ENCODE results near the gene STARD5. TPM values are rescaled to one million over a fixed set of nuclear protein-coding genes. Genes with fewer than 3 reads are reported as not detected.

STARD5 gene
- total RNA-seq, 1 donor from 2014 or later: 4.0 TPM

GRCh38 chr15:81343371-81343770 is 19.4 kb upstream of the STARD5 start:
- no peaks in the 10 kb centered on the region for H3K4me1 Mint-ChIP-seq (ENCODE audit: low read depth)
- H3K27me3 Mint-ChIP-seq: peaks cover 8% of the 10 kb centered on the region
- no peak for DNase-seq (ENCODE audit: low spot score, unreplicated experiment)
- H3K27ac Mint-ChIP-seq: no peak overlapping the region
- H3K9me3 Mint-ChIP-seq (ENCODE audit: low read depth): no peaks in the 10 kb centered on the region
- H3K36me3 Mint-ChIP-seq (ENCODE audit: insufficient read depth): no peaks in the 10 kb centered on the region
- no peak for TF ChIP-seq CTCF (IDR thresholded peaks at IDR 0.05; ENCODE audit: unreplicated experiment)
- H3K4me3 Mint-ChIP-seq (ENCODE audit: low read depth): no peak overlapping the region

GRCh38 chr15:81341351-81341750 is 17.4 kb upstream of the STARD5 start:
- TF ChIP-seq CTCF (IDR thresholded peaks at IDR 0.05; ENCODE audit: unreplicated experiment): no peak
- H3K9me3 Mint-ChIP-seq (ENCODE audit: low read depth): no peaks in the 10 kb centered on the region
- H3K27me3 Mint-ChIP-seq: peaks cover 5% of the 10 kb centered on the region
- no peak overlapping the region for H3K27ac Mint-ChIP-seq
- H3K36me3 Mint-ChIP-seq (ENCODE audit: insufficient read depth): no peaks in the 10 kb centered on the region
- no peak overlapping the region for H3K4me3 Mint-ChIP-seq (ENCODE audit: low read depth)
- DNase-seq (ENCODE audit: low spot score, unreplicated experiment): no peak
- H3K4me1 Mint-ChIP-seq (ENCODE audit: low read depth): no peaks in the 10 kb centered on the region

- Mint-ChIP-seq H3K4me1 (ENCODE audit: low read depth) (peaks cover 5% of the 10 kb centered on the region), H3K27ac (no peak overlapping the region), H3K9me3 (ENCODE audit: low read depth) (no peaks in the 10 kb centered on the region), H3K4me3 (ENCODE audit: low read depth) (no peak overlapping the region), H3K36me3 (ENCODE audit: insufficient read depth) (no peaks in the 10 kb centered on the region), H3K27me3 (peaks cover 3% of the 10 kb centered on the region)
- TF ChIP-seq CTCF (IDR thresholded peaks at IDR 0.05; ENCODE audit: unreplicated experiment): no peak
- DNase-seq (ENCODE audit: low spot score, unreplicated experiment): no peak
Measured at GRCh38 chr15:81339851-81340250, 15.9 kb upstream of the STARD5 start.

- peaks cover 3% of the 10 kb centered on the region for H3K27me3 Mint-ChIP-seq
- peaks cover 10% of the 10 kb centered on the region for H3K4me1 Mint-ChIP-seq (ENCODE audit: low read depth)
- DNase-seq (ENCODE audit: low spot score, unreplicated experiment): no peak
- no peaks in the 10 kb centered on the region for H3K9me3 Mint-ChIP-seq (ENCODE audit: low read depth)
- no peaks in the 10 kb centered on the region for H3K36me3 Mint-ChIP-seq (ENCODE audit: insufficient read depth)
- no peak overlapping the region for H3K4me3 Mint-ChIP-seq (ENCODE audit: low read depth)
- no peak overlapping the region for H3K27ac Mint-ChIP-seq
- no peak for TF ChIP-seq CTCF (IDR thresholded peaks at IDR 0.05; ENCODE audit: unreplicated experiment)
Measured at GRCh38 chr15:81339321-81339720, 15.4 kb upstream of the STARD5 start.

- Mint-ChIP-seq H3K36me3 (ENCODE audit: insufficient read depth) (no peaks in the 10 kb centered on the region), H3K27ac (no peak overlapping the region), H3K4me3 (ENCODE audit: low read depth) (no peak overlapping the region), H3K9me3 (ENCODE audit: low read depth) (no peaks in the 10 kb centered on the region), H3K4me1 (ENCODE audit: low read depth) (peaks cover 13% of the 10 kb centered on the region), H3K27me3 (peaks cover 3% of the 10 kb centered on the region)
- no peak for DNase-seq (ENCODE audit: low spot score, unreplicated experiment)
- TF ChIP-seq CTCF (IDR thresholded peaks at IDR 0.05; ENCODE audit: unreplicated experiment): no peak
Measured at GRCh38 chr15:81338170-81339007, 14.4 kb upstream of the STARD5 start.

All from progenitor cell of endocrine pancreas (in vitro differentiated cells).